WTC11 (cell line): ENCODE data around the gene RWDD1.

ENCODE experiments used
- ARID4B ChIP-seq: sonication (generic); formaldehyde crosslinking; IDR thresholded peaks from 2 replicates; pipeline ENCODE4 v1.8.0; 2023; ENCODE audit warnings: missing genetic modification reagents, mild to moderate bottlenecking, borderline replicate concordance
- CTCF ChIP-seq: fragments of 200-600 bp; IDR thresholded peaks from 2 replicates; pipeline ENCODE4 v1.8.0; 2022; ENCODE audit warnings: antibody characterized with exemption
- NR2C2 ChIP-seq: sonication (generic); formaldehyde crosslinking; IDR thresholded peaks from 2 replicates; pipeline ENCODE4 v1.8.0; 2022; ENCODE audit warnings: mild to moderate bottlenecking, missing genetic modification reagents
- ZNF138 ChIP-seq: sonication (generic); formaldehyde crosslinking; conservative IDR thresholded peaks from 2 replicates; pipeline ENCODE4 v1.8.1; 2022; ENCODE audit warnings: mild to moderate bottlenecking, moderate library complexity, missing genetic modification reagents

- no peak for TF ChIP-seq ZNF138 (CRISPR knock-in tag)
- no peak for TF ChIP-seq CTCF
- TF ChIP-seq NR2C2 (CRISPR knock-in tag), result no peak
- TF ChIP-seq ARID4B (CRISPR knock-in tag), result no peak
Measured at GRCh38 chr6:116615937-116616736, 44.8 kb downstream of the RWDD1 start, which contains the start of gene RSPH4A.
